ENCODE measurements around the gene LCOR. TPM values are rescaled to one million over a fixed set of nuclear protein-coding genes. Genes with fewer than 3 reads are reported as not detected.
A peak's percentile ranks its signal among the peaks of the same experiment; 100 is the strongest.

The LCOR gene
- total RNA-seq, result 39.5 TPM
- long read RNA-seq, full-length matches to known transcripts, result 8 of 35 reads
- long read RNA-seq, partial matches to known transcripts, result 6 of 35 reads
- long read RNA-seq, other reads (novel, unspliced or antisense), result 21 of 35 reads

DNA sequence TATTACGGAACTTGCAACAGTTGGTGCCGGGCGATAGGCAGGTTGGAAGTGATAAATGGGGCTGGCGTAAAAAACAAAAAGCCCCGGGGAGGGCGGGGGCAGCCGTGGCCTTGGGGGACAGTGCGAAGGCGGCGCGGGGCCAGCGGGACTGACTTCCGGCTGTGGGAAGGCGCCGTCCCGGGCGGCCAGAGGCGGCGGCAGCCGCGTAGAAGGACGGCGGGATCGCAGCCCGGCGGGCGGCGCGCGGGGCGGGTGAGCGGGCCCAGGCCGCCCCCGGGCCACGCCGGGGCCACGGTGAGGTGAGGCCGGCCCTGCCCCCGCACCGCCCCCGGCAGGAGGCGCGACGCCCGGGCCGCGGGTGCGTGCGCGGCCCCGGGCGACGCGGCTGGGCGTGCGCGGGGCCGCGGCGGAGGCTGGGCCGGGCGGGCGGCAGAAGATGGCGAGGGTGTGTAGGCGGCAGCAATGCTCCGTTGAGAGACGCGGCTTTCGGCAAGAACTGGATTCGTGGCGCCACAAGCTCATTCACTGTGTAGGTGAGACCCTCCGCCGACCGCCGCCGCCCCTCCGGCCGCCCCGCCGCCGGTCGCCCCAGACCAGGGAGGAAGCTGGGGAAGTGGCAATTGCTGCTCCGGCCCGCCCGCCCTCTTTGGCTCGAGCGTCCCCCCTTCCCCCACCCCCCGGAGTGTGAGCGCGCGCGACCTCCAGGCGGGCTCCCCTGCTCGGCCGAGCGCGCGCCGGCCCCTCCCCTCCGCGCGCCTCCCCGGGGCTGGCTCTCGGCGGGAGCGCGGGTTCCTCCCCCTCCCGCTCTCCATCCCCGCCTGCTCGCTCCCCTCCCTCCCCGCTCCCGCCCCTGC lies at the start of gene LCOR:
LCOR (plus strand) TSS at position 432 of the 854 bp plus-strand sequence. CDS start 116,760 bp downstream, outside the sequence.
- Histone ChIP-seq H3K9me3 (no peaks in the 10 kb centered on the region), H3K27me3 (no peaks in the 10 kb centered on the region), H3K36me3 (no peaks in the 10 kb centered on the region), H3K27ac (peak within 1 kb of the TSS; percentile 89), H3K4me1 (peaks cover 43% of the 10 kb centered on the region), H3K4me3 (peak within 1 kb of the TSS; percentile 85)
- DNase-seq (peak; percentile 93), ATAC-seq (peak; percentile 92)
- intact Hi-C loops (cut with DNase I), result no loop called here
- TF ChIP-seq, protein P1, sequence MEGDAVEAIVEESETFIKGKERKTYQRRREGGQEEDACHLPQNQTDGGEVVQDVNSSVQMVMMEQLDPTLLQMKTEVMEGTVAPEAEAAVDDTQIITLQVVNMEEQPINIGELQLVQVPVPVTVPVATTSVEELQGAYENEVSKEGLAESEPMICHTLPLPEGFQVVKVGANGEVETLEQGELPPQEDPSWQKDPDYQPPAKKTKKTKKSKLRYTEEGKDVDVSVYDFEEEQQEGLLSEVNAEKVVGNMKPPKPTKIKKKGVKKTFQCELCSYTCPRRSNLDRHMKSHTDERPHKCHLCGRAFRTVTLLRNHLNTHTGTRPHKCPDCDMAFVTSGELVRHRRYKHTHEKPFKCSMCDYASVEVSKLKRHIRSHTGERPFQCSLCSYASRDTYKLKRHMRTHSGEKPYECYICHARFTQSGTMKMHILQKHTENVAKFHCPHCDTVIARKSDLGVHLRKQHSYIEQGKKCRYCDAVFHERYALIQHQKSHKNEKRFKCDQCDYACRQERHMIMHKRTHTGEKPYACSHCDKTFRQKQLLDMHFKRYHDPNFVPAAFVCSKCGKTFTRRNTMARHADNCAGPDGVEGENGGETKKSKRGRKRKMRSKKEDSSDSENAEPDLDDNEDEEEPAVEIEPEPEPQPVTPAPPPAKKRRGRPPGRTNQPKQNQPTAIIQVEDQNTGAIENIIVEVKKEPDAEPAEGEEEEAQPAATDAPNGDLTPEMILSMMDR (IDR thresholded peaks at IDR 0.05), result no peak

DNA sequence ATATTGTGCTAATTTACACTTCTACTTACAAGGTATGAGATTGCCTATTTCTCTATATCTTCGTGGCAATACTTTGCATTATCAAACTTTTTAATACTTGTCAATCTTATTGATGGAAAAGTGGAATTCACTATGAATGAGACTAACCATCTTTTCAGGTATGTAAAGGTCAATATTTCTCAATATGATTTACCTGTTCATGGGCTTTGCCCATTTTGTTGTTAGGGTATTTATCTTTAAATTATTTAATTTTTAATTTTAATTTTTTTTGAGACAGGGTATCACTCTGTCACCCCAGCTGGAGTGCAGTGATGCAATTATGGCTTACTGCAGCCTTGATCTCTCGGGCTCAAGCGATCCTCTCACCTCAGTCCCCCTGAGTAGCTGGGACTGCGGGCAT lies 47.8 kb upstream of the LCOR start:
- no peak overlapping the region for H3K4me3 ChIP-seq
- TF ChIP-seq, protein P1 (IDR thresholded peaks at IDR 0.05), result no peak
- intact Hi-C loops (cut with DNase I), result no loop called here
- no peaks in the 10 kb centered on the region for H3K36me3 ChIP-seq
- H3K4me1 ChIP-seq, result no peaks in the 10 kb centered on the region
- H3K9me3 ChIP-seq, result no peaks in the 10 kb centered on the region
- H3K27ac ChIP-seq, result no peak overlapping the region
- ATAC-seq (no peak), DNase-seq (no peak)
- no peaks in the 10 kb centered on the region for H3K27me3 ChIP-seq

DNA sequence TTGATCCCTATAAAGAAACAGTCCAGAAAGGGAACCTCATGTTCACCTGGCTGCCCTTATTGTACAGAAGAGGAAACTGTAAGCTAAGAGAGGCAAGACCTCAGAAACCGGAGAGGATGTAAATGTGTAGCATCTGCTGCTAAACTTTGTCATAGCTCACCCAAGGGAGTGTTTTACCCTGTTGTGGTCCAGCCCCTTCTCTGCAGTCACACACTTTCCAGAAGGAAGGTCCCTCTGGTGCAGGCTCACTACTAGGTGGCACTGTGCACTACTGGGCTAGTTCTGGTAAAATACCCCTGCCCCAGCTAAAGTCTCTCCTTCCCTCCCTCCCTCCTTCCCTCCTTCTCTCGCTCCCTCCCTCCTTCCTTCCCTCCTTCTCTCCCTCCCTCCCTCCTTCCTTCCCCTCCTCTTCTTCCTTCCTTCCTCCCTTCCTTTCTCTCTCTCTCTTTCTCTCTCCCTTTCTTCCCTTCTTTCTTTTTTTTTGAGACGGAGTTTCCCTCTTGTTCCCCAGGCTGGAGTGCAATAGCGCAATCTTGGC lies 42.5 kb upstream of the LCOR start:
- Histone ChIP-seq H3K9me3 (no peaks in the 10 kb centered on the region), H3K27ac (no peak overlapping the region), H3K36me3 (no peaks in the 10 kb centered on the region), H3K4me3 (no peak overlapping the region), H3K4me1 (no peaks in the 10 kb centered on the region), H3K27me3 (no peaks in the 10 kb centered on the region)
- intact Hi-C loops (cut with DNase I), result no loop called here
- TF ChIP-seq, protein P1 (IDR thresholded peaks at IDR 0.05), result no peak
- ATAC-seq (no peak), DNase-seq (no peak)

DNA sequence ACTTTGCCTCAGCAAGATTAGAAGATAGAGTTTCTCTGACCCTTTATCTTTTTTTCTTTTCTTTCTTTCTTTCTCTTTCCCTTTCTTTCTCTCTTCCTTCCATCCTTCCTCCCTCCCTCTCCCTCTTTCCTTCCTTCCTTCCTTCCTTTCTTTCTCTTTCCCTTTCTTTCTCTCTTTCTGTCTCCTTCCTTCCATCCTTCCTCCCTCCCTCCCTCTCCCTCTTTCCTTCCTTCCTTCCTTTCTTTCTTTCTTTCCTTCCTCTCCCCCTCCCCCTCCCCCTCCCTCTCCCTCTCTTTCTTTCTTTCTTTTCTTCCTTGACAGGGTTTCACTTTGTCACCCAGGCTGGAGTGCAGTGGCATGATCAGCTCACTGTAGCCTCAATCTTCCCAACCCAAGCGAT lies 40.2 kb upstream of the LCOR start:
- Histone ChIP-seq H3K9me3 (no peaks in the 10 kb centered on the region), H3K36me3 (no peaks in the 10 kb centered on the region), H3K27me3 (no peaks in the 10 kb centered on the region), H3K4me3 (no peak overlapping the region), H3K27ac (no peak overlapping the region), H3K4me1 (no peaks in the 10 kb centered on the region)
- intact Hi-C loops (cut with DNase I), result no loop called here
- no peak for ATAC-seq
- no peak for DNase-seq
- TF ChIP-seq, protein P1 (IDR thresholded peaks at IDR 0.05), result no peak

DNA sequence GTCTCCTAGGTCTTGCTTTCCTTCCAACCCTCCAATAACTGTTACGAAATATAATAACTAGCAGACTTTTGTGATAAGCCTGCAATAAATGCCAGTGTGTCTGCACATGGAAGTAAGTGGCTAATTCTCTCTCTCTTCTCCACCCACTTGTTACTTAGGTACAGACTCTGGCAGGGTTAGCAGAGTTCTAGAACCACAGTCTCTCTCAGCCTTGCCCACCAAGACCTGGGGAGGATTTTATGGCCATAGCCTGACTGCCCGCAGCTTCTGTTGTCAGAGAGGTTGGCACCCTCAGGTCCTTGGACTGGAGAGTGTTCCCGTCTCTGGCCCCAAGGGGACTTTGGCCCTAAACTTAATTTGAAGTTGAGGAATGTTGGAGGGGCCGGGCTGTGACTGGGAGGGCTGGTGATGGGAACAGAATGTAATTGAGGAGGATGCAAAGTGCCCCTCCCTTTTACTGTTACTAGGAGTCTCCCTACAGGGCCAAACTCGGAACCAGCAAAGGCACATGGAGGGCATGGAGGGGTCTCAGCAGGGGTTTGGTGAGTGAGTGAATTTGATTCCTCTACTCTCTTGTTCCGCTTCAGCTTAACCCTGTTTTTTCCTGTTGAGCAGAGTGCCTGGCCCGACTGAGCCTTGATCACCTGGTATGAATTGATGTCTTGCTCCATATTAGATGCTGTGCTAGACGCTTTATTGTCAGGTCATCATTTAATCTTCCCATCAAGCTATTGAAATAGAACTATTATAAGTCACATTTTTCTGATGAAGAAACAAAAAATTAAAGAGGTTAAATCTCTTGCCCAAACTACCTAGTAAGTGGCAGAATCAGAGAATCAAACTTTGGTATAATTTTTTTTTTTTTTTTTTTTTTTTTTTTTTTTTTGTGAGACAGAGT lies 37.0 kb upstream of the LCOR start:
- Histone ChIP-seq H3K36me3 (no peaks in the 10 kb centered on the region), H3K27ac (no peak overlapping the region), H3K4me1 (no peaks in the 10 kb centered on the region), H3K27me3 (no peaks in the 10 kb centered on the region), H3K9me3 (no peaks in the 10 kb centered on the region), H3K4me3 (no peak overlapping the region)
- ATAC-seq, result no peak
- TF ChIP-seq, protein P1 (IDR thresholded peaks at IDR 0.05), result no peak
- DNase-seq, result no peak
- intact Hi-C loops (cut with DNase I), result no loop called here

Measured in upper lobe of right lung (tissue), 1 donor.